Measurements from ENCODE around the gene CACNA1A. TPM values are rescaled to one million over a fixed set of nuclear protein-coding genes. Genes with fewer than 3 reads are reported as not detected.
A peak's percentile ranks its signal among the peaks of the same experiment; 100 is the strongest.

CACNA1A gene
- total and polyA plus RNA-seq, 9 donors = 0.58 to 2.8 (median 1.4) TPM

DNA sequence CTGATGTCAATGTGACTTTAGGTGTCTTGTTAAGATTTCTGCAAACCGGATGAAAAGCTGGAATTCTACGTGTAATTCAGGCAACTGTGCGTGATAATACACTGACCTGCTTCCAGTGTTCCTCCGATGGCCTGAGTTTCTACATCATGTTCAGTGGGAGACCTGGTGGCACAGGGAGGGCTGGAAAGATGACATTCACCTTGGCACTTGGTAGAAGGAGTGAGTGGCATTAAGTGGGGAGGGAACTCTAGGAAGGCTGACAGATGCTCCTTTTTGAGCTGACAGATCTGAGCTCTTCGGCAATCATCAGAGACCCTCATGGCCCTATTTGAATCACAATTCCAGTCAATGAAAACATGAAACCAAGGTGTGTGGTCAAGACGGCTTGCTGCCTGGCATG lies 4.0 kb downstream of the CACNA1A start:
- Histone ChIP-seq H3K36me3 (ENCODE audit: control insufficient read depth, insufficient read depth, low read length) (no peaks in the 10 kb centered on the region), H3K4me1 (ENCODE audit: control insufficient read depth, insufficient read depth, low read length) (peaks cover 2% of the 10 kb centered on the region), H3K9me3 (replicated peaks; ENCODE audit: control insufficient read depth, low read depth, low read length) (no peaks in the 10 kb centered on the region), H3K4me3 (ENCODE audit: low read length) (no peak overlapping the region), H3K27me3 (ENCODE audit: control insufficient read depth, insufficient read depth, low read length) (peaks cover 41% of the 10 kb centered on the region), H3K27ac (ENCODE audit: low read length) (no peak overlapping the region)
- WGBS (ENCODE audit: insufficient coverage) = 84% methylated on average over 5 of the region's 6 CpGs
- DNase-seq = no peak

DNA sequence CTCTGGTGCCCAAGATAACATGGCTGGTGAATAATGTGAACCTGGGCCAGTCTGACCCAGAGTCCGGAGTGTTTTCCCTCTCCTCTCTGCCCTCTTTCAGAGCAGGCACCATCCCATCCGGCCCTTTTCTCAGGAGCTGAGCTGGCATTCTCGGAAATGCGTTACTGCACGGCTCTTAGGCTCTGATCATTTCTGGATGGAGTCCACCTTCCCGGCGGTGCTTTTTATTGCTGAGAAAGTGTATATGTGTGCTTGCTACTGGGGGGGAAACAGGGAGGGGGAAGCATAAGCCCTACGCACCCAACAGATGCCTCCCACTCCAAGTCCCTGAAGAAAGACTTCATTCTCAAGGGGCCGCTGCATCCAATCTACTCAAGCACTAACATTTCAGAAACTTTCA lies 6.6 kb downstream of the CACNA1A start:
- Histone ChIP-seq H3K27ac (ENCODE audit: low read length) (no peak overlapping the region), H3K36me3 (ENCODE audit: control insufficient read depth, insufficient read depth, low read length) (no peaks in the 10 kb centered on the region), H3K9me3 (replicated peaks; ENCODE audit: control insufficient read depth, low read depth, low read length) (no peaks in the 10 kb centered on the region), H3K27me3 (ENCODE audit: control insufficient read depth, insufficient read depth, low read length) (peaks cover 18% of the 10 kb centered on the region), H3K4me1 (ENCODE audit: control insufficient read depth, insufficient read depth, low read length) (no peaks in the 10 kb centered on the region), H3K4me3 (ENCODE audit: low read length) (no peak overlapping the region)
- DNase-seq = no peak
- 86% methylated on average over 3 of the region's 9 CpGs for WGBS (ENCODE audit: insufficient coverage)

DNA sequence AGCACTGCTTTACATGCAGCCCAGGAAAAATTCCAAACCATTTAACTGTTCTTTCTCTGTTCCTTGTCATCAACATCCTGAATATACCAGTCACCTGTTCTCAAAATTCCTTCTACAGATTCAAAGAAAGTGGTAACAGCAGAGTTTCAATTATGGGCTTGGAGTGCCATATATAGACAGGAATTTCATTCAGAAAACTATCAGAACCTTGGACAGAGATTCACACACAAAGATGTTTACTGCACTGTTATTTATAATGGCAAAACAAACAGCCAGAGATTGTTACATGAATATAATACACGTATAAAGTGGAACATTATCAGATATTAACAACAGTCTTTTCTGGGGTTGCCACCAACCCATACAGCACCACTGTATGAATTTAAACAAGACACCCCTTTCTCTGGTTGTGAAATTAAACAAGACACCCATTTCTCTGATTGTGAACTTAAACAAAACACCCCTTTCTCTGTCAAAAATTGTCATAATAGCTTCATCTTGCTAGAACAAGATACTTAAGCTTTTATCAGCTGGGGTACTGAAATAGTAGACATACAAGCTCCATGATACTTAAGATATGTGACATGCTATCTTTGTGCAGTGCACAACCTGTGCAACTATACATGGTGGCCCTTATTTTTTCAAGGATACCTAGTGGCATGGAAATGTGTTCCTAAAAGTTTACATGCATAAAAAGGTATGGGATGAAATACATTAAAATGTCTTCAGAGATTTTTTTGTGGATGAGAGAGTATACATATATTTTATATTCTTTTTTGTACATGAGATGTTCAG lies 12.6 kb downstream of the CACNA1A start:
- no peak for DNase-seq
- H3K4me3 ChIP-seq (ENCODE audit: low read length) = no peak overlapping the region
- H3K4me1 ChIP-seq (ENCODE audit: control insufficient read depth, insufficient read depth, low read length) = no peaks in the 10 kb centered on the region
- WGBS (ENCODE audit: insufficient coverage) = no CpG with 5 or more reads among the region's 1 CpG
- no peak overlapping the region for H3K27ac ChIP-seq (ENCODE audit: low read length)
- no peaks in the 10 kb centered on the region for H3K27me3 ChIP-seq (ENCODE audit: control insufficient read depth, insufficient read depth, low read length)
- H3K9me3 ChIP-seq (replicated peaks; ENCODE audit: control insufficient read depth, low read depth, low read length) = no peaks in the 10 kb centered on the region
- no peaks in the 10 kb centered on the region for H3K36me3 ChIP-seq (ENCODE audit: control insufficient read depth, insufficient read depth, low read length)

DNA sequence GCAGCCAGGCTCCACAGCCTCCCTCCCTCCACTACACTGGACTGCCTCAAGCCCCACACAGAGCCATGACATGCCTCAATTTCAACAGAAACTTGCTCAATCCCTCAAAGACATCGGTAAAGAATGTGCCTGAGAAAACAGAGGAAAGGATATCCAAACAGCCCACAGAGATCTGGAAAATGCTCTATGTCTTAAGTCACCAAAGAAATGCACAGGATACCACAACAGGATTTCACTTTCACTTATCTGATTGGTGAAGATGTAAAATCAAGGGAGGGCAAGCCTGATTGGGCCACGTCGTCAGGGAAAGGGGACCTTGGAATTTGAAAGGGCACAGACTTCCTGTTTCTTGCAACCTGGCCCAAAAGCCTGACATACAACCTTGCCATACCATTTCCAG lies 14.2 kb downstream of the CACNA1A start:
- Histone ChIP-seq H3K27me3 (ENCODE audit: control insufficient read depth, insufficient read depth, low read length) (no peaks in the 10 kb centered on the region), H3K36me3 (ENCODE audit: control insufficient read depth, insufficient read depth, low read length) (no peaks in the 10 kb centered on the region), H3K9me3 (replicated peaks; ENCODE audit: control insufficient read depth, low read depth, low read length) (no peaks in the 10 kb centered on the region), H3K27ac (ENCODE audit: low read length) (no peak overlapping the region), H3K4me3 (ENCODE audit: low read length) (no peak overlapping the region), H3K4me1 (ENCODE audit: control insufficient read depth, insufficient read depth, low read length) (no peaks in the 10 kb centered on the region)
- DNase-seq = no peak
- WGBS (ENCODE audit: insufficient coverage) = no CpG with 5 or more reads among the region's 3 CpGs

DNA sequence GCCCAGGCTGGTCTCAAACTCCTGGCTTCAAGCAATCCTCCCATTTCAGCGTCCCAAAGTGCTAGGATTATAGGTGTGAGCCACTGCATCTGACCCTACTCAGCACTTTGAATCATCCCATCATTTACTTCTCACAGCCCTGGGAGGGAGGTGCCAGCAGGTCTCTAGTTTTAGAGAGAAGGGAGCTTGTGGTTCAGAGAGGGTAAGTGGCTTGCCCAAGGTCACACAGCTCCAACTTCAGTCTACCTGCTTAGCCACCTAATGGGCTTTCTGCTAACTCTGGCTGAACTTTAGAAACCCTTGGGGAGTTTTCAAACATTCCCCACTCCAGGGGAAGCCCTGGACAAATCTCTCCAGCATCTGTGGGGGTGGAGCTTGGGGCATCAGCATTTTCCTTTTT lies 18.3 kb downstream of the CACNA1A start:
- no peak overlapping the region for H3K27ac ChIP-seq (ENCODE audit: low read length)
- no peaks in the 10 kb centered on the region for H3K36me3 ChIP-seq (ENCODE audit: control insufficient read depth, insufficient read depth, low read length)
- H3K9me3 ChIP-seq (replicated peaks; ENCODE audit: control insufficient read depth, low read depth, low read length) = peaks cover 2% of the 10 kb centered on the region
- WGBS (ENCODE audit: insufficient coverage) = no CpG with 5 or more reads among the region's 1 CpG
- no peaks in the 10 kb centered on the region for H3K27me3 ChIP-seq (ENCODE audit: control insufficient read depth, insufficient read depth, low read length)
- DNase-seq = no peak
- H3K4me3 ChIP-seq (ENCODE audit: low read length) = no peak overlapping the region
- no peaks in the 10 kb centered on the region for H3K4me1 ChIP-seq (ENCODE audit: control insufficient read depth, insufficient read depth, low read length)

DNA sequence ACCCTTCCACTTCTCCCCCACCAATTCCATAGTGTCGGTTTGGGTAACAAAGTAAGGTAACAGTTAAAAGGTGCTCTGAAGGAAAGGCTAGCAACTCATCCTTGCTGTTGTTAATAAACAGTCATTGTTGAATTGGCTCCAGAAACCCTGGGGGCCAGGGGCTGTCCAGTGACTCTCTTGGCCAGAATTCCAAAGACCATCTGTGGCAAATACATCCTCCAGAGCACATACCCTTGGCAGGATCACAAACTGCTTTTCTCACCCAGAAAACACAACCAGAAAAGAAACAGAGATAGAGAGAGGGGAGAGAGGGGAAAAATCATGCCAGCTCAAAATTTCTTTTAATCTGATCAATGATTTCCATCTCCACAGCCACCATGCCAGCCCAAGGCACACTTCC lies 22.1 kb downstream of the CACNA1A start:
- no peak overlapping the region for H3K4me3 ChIP-seq (ENCODE audit: low read length)
- peak; percentile 3 for DNase-seq
- no peak overlapping the region for H3K27ac ChIP-seq (ENCODE audit: low read length)
- H3K27me3 ChIP-seq (ENCODE audit: control insufficient read depth, insufficient read depth, low read length) = no peaks in the 10 kb centered on the region
- H3K36me3 ChIP-seq (ENCODE audit: control insufficient read depth, insufficient read depth, low read length) = no peaks in the 10 kb centered on the region
- peaks cover 2% of the 10 kb centered on the region for H3K9me3 ChIP-seq (replicated peaks; ENCODE audit: control insufficient read depth, low read depth, low read length)
- no peaks in the 10 kb centered on the region for H3K4me1 ChIP-seq (ENCODE audit: control insufficient read depth, insufficient read depth, low read length)
- no CpG with 5 or more reads among the region's 1 CpG for WGBS (ENCODE audit: insufficient coverage)

DNA sequence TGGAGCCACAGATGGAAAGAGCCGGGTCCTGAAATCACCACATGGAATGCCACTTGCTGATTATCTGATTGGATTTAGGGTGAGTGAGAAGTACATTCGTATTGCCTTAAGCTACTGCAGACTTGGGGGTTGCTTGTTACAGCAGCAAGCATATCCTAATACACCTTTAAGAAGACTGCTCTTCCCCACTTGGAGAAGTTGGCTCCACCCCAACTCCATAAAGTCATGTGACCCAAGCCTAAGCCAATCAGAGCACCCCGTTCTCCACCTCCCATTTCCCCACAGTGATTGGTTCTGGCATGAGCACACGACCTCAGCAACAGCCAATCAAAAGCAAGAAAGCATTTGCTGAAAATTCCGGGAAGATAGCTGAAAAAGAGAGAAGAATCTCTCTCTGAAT lies 23.1 kb downstream of the CACNA1A start:
- H3K27me3 ChIP-seq (ENCODE audit: control insufficient read depth, insufficient read depth, low read length) = no peaks in the 10 kb centered on the region
- H3K4me1 ChIP-seq (ENCODE audit: control insufficient read depth, insufficient read depth, low read length) = no peaks in the 10 kb centered on the region
- H3K9me3 ChIP-seq (replicated peaks; ENCODE audit: control insufficient read depth, low read depth, low read length) = peaks cover 2% of the 10 kb centered on the region
- 89% methylated on average over 2 of the region's 5 CpGs for WGBS (ENCODE audit: insufficient coverage)
- H3K4me3 ChIP-seq (ENCODE audit: low read length) = no peak overlapping the region
- no peak overlapping the region for H3K27ac ChIP-seq (ENCODE audit: low read length)
- DNase-seq = no peak
- no peaks in the 10 kb centered on the region for H3K36me3 ChIP-seq (ENCODE audit: control insufficient read depth, insufficient read depth, low read length)

DNA sequence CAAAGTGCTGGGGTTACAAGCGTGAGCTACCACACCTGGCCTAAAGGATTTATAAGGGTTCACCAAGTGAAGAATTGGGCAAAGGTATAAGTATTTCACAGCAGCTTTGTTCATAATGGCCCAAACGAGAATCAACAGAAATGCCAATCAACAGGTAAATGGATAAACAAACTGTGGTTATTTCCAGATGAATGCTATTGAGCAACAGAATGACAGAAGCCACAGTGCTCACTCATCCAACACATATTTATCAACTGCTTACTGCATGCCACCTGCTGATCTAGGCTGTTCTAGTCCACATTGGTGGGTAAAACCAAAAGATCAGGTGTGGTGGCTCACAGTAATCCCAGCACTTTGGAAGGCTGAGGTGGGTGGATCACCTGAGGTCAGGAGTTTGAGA lies 27.7 kb downstream of the CACNA1A start:
- 83% methylated on average over 1 of the region's 2 CpGs for WGBS (ENCODE audit: insufficient coverage)
- Histone ChIP-seq H3K27ac (ENCODE audit: low read length) (no peak overlapping the region), H3K27me3 (ENCODE audit: control insufficient read depth, insufficient read depth, low read length) (no peaks in the 10 kb centered on the region), H3K9me3 (replicated peaks; ENCODE audit: control insufficient read depth, low read depth, low read length) (peaks cover 16% of the 10 kb centered on the region), H3K4me1 (ENCODE audit: control insufficient read depth, insufficient read depth, low read length) (no peaks in the 10 kb centered on the region), H3K36me3 (ENCODE audit: control insufficient read depth, insufficient read depth, low read length) (no peaks in the 10 kb centered on the region), H3K4me3 (ENCODE audit: low read length) (no peak overlapping the region)
- DNase-seq = no peak

DNA sequence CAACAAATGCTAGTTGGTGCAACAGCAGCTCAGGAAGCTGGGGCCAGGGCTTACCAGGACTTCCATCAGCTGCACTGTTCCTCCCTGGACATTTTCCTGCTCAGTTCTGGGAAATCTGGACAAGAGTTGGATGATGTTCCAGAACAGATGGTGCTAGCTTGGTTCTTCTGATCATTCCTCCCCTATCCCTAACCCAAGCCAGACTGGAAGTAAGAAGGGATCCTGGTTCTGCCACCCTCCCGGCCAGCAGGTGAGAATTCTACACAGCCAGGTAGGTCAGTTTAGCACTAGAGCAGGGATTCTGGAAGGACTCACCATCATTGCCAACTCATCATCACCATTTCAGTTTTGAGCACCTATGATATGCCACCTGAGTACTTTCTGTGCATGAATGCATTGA lies 30.2 kb downstream of the CACNA1A start:
- Histone ChIP-seq H3K36me3 (ENCODE audit: control insufficient read depth, insufficient read depth, low read length) (no peaks in the 10 kb centered on the region), H3K4me1 (ENCODE audit: control insufficient read depth, insufficient read depth, low read length) (no peaks in the 10 kb centered on the region), H3K27ac (ENCODE audit: low read length) (no peak overlapping the region), H3K27me3 (ENCODE audit: control insufficient read depth, insufficient read depth, low read length) (no peaks in the 10 kb centered on the region), H3K9me3 (replicated peaks; ENCODE audit: control insufficient read depth, low read depth, low read length) (peaks cover 14% of the 10 kb centered on the region), H3K4me3 (ENCODE audit: low read length) (no peak overlapping the region)
- DNase-seq = no peak
- WGBS (ENCODE audit: insufficient coverage) = no CpG with 5 or more reads among the region's 1 CpG

DNA sequence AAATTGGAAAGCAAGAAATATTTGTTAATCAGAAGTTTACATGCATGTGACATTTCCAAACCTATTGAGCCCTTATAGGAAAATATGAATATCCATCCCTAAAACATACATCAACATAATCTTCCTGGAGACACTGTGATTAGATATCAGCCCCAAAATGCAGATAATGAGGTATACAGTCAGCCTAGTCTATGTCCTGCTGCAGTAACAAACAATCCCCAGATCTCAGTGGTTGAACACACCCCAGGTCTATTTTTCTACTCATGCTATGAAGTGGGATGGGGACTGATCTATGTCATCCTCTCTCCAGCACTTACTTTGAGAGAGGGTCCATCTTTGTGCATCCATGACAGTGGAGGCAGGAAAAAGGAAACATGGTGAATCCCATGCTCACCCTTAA lies 31.2 kb downstream of the CACNA1A start:
- no peak overlapping the region for H3K4me3 ChIP-seq (ENCODE audit: low read length)
- no peaks in the 10 kb centered on the region for H3K4me1 ChIP-seq (ENCODE audit: control insufficient read depth, insufficient read depth, low read length)
- peaks cover 14% of the 10 kb centered on the region for H3K9me3 ChIP-seq (replicated peaks; ENCODE audit: control insufficient read depth, low read depth, low read length)
- no peak overlapping the region for H3K27ac ChIP-seq (ENCODE audit: low read length)
- H3K36me3 ChIP-seq (ENCODE audit: control insufficient read depth, insufficient read depth, low read length) = no peaks in the 10 kb centered on the region
- DNase-seq = no peak
- H3K27me3 ChIP-seq (ENCODE audit: control insufficient read depth, insufficient read depth, low read length) = no peaks in the 10 kb centered on the region

DNA sequence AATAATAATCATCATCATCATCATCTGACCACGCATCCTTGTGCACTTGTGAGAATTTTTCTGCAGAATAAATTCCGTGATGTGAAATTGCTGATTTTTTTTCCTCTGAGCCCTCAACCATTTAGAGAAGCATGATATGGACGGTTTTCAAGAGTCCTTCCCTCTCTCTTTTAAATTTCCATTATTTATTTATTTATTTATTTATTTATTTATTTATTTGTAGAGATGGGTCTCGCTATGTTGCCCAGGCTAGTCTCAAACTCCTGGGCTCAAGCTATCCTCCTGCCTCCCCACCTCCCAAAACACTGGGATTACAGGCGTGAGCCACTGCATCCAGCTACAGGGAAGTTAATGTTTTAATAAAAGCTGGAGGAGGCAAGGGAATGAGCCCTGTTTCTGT lies 39.6 kb downstream of the CACNA1A start:
- Histone ChIP-seq H3K9me3 (replicated peaks; ENCODE audit: control insufficient read depth, low read depth, low read length) (no peaks in the 10 kb centered on the region), H3K4me3 (ENCODE audit: low read length) (no peak overlapping the region), H3K27ac (ENCODE audit: low read length) (no peak overlapping the region), H3K4me1 (ENCODE audit: control insufficient read depth, insufficient read depth, low read length) (no peaks in the 10 kb centered on the region), H3K27me3 (ENCODE audit: control insufficient read depth, insufficient read depth, low read length) (no peaks in the 10 kb centered on the region), H3K36me3 (ENCODE audit: control insufficient read depth, insufficient read depth, low read length) (no peaks in the 10 kb centered on the region)
- no CpG with 5 or more reads among the region's 5 CpGs for WGBS (ENCODE audit: insufficient coverage)
- no peak for DNase-seq

Data from muscle of leg (tissue), 11 donors.